Neural crest cell (in vitro differentiated cells): ENCODE results near the gene ZNF429. TPM values are rescaled to one million over a fixed set of nuclear protein-coding genes. Genes with fewer than 3 reads are reported as not detected.

Experiments used
- DNase-seq: peaks from one replicate; pipeline ENCODE4 v3.0.0; 2021; ENCODE audit warnings: low read depth, mixed read lengths, low spot score
- H3K27ac Mint-ChIP-seq: one replicate; pipeline ENCODE4 v1.8.0; 2021; ENCODE audit warnings: mild to moderate bottlenecking, mixed read lengths; ENCODE audit not compliant: unreplicated experiment
- H3K27me3 Mint-ChIP-seq: 2 replicates; pipeline ENCODE4 v1.8.0; 2021; ENCODE audit warnings: low read depth, mild to moderate bottlenecking, mixed read lengths
- H3K36me3 Mint-ChIP-seq: 2 replicates; pipeline ENCODE4 v1.8.0; 2021; ENCODE audit warnings: low read depth, mild to moderate bottlenecking, mixed read lengths
- H3K4me1 Mint-ChIP-seq: 2 replicates; pipeline ENCODE4 v1.8.0; 2021; ENCODE audit warnings: mixed read lengths
- H3K4me3 Mint-ChIP-seq: one replicate; pipeline ENCODE4 v1.8.0; 2021; ENCODE audit warnings: mild to moderate bottlenecking, mixed read lengths
- H3K9me3 Mint-ChIP-seq: 2 replicates; pipeline ENCODE4 v1.8.0; 2021; ENCODE audit warnings: mixed read lengths
- total RNA-seq: library from RNA; stranded (reverse); gene quantifications from 2 replicates; pipeline ENCODE4 v1.2.1, GENCODE V29; 2021
- TF ChIP-seq, protein P1 (sequence below): fragments of 200-600 bp; sonication (generic); conservative IDR thresholded peaks from 2 replicates; pipeline ENCODE4 v1.5.0; 2021; ENCODE audit warnings: antibody characterized with exemption, mild to moderate bottlenecking

ZNF429 gene
- total RNA-seq, 1 donor from 2014 or later, result 17.7 TPM

DNA sequence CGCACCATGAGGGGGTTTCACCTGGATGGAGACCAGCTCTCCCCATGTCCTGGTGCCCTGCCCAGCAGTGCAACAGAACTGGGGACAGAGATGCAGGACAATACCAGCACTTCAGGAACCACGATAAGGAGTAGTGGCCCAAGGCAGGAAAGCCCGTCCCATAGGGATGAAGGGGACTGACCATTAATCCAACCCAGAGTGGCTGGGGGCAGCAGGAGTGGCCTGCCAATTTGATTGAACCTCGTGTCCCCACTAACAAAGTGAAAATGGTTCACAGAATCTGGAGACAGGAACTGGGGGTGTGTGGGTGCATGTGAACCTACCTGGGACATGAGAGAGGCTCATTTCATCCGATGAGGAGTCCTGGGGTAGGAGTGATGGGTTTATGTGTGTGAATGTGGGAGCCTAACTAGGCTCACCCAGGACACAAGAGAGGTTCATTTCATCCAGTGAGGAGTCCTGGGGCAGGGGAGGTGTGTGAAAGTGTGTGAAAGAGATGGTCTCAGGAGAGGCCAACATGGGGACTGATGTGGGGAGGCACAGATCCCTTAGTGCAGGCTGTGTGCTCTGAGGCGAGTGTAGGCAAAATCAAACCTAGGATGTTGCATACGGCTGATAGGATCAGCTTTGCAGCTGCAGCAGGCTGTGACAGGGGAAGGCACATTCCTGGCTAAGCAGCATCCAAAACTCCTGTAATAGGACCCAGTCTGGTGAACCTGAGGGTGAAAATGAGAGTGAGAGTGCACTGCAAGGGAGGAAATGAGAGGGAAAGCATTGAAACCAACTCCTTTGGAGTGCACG is 98.2 kb downstream of the ZNF429 start:
- peaks cover 33% of the 10 kb centered on the region for H3K4me1 Mint-ChIP-seq
- no peaks in the 10 kb centered on the region for H3K27me3 Mint-ChIP-seq
- peak overlapping the region; percentile 52 for H3K4me3 Mint-ChIP-seq
- no peak for DNase-seq
- H3K27ac Mint-ChIP-seq, result no peak overlapping the region
- TF ChIP-seq, protein P1, sequence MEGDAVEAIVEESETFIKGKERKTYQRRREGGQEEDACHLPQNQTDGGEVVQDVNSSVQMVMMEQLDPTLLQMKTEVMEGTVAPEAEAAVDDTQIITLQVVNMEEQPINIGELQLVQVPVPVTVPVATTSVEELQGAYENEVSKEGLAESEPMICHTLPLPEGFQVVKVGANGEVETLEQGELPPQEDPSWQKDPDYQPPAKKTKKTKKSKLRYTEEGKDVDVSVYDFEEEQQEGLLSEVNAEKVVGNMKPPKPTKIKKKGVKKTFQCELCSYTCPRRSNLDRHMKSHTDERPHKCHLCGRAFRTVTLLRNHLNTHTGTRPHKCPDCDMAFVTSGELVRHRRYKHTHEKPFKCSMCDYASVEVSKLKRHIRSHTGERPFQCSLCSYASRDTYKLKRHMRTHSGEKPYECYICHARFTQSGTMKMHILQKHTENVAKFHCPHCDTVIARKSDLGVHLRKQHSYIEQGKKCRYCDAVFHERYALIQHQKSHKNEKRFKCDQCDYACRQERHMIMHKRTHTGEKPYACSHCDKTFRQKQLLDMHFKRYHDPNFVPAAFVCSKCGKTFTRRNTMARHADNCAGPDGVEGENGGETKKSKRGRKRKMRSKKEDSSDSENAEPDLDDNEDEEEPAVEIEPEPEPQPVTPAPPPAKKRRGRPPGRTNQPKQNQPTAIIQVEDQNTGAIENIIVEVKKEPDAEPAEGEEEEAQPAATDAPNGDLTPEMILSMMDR, result no peak
- no peaks in the 10 kb centered on the region for H3K36me3 Mint-ChIP-seq
- no peaks in the 10 kb centered on the region for H3K9me3 Mint-ChIP-seq

GRCh38 chr19:21604351-21604926 is 99.0 kb downstream of the ZNF429 start:
- H3K36me3 Mint-ChIP-seq, result no peaks in the 10 kb centered on the region
- DNase-seq, result no peak
- no peaks in the 10 kb centered on the region for H3K27me3 Mint-ChIP-seq
- peak overlapping the region; percentile 52 for H3K4me3 Mint-ChIP-seq
- peak overlapping the region; percentile 30 for H3K27ac Mint-ChIP-seq
- TF ChIP-seq, protein P1, result no peak
- peaks cover 33% of the 10 kb centered on the region for H3K4me1 Mint-ChIP-seq
- no peaks in the 10 kb centered on the region for H3K9me3 Mint-ChIP-seq

Other genes starting within 250 kb of the ZNF429 start
- 22.2 and 24.6 TPM in 2 replicates for gene ZNF708, start 176.2 kb upstream of the ZNF429 start, total RNA-seq
- 71.1 and 71.4 TPM in 2 replicates for gene ZNF738, start 146.6 kb upstream of the ZNF429 start, total RNA-seq
- 22.3 and 22.4 TPM in 2 replicates for gene ZNF493, start 108.5 kb upstream of the ZNF429 start, total RNA-seq